PFSK-1 (cell line): ENCODE measurements around the gene SGIP1.

ENCODE experiments used
- FOXP2 ChIP-seq: optimal IDR thresholded peaks from 2 replicates; pipeline ENCODE3; 2011; ENCODE audit warnings: borderline replicate concordance, control low read depth, inconsistent platforms; ENCODE audit not compliant: insufficient read depth; ENCODE audit errors: extremely low read length, extremely low read depth
- POLR2AphosphoS5 ChIP-seq: IDR thresholded peaks from 2 replicates; pipeline ENCODE4 v1.6.1; 2012; ENCODE audit warnings: low read depth, mild to moderate bottlenecking, control low read depth, low read length, moderate library complexity
- SIN3A ChIP-seq: IDR thresholded peaks from 2 replicates; pipeline ENCODE4 v1.6.1; 2012; ENCODE audit warnings: mild to moderate bottlenecking, low read length, moderate library complexity, borderline replicate concordance; ENCODE audit not compliant: insufficient read depth
- TAF1 ChIP-seq: IDR thresholded peaks from 2 replicates; pipeline ENCODE4 v1.6.1; 2012; ENCODE audit warnings: low read length, control low read depth, borderline replicate concordance; ENCODE audit not compliant: insufficient read depth
- TF ChIP-seq, protein P1 (sequence below), 2 experiments: IDR thresholded peaks; 2 replicates each; pipeline versions ENCODE4 v1.6.1 to v1.8.0; 2011 to 2012; ENCODE audit warnings: low read depth in 2 of 2, low read length in 2 of 2, control low read depth in 1 of 2, inconsistent platforms in 1 of 2, mild to moderate bottlenecking in 1 of 2, moderate library complexity in 1 of 2; ENCODE audit not compliant: insufficient read depth in 1 of 2

Gene SGIP1

DNA sequence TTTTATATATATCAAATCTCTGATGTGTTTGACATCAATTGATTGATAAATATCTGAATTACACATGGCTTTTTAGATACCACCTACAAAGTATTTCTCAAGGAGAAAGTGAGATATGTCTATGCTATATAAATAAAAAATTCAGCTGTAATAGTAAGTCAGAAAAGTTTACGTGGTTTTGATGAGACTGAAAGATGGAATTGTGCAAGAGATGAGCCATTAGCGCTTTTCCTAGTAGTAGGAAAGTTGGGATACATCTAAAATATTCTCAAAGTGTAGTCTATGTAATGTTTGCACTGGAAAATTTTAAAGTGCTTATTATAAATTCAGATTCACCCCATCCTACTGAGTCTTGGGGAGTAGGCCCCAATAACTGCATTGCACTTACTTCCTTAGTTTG lies 49.1 kb downstream of the SGIP1 start:
- TF ChIP-seq SIN3A, result no peak

DNA sequence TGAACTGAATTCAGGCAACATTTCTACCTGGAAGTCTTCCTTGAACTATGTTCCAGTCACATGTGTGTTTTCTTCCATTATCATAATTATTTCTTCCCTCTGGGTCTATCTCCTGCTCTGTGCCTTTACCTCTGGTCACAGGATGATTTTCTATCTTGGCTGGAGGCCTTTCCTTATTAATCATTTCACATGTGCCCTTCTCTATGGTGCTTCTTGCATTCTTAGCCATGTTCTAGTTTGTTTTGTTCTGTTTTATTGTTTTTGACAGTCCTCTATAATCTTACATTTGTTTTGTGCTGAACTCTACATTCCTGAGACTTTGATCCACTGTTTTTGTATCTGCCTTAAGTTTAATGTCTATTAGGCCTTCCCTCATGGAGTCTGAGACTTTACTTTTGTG lies 51.0 kb downstream of the SGIP1 start:
- TF ChIP-seq, protein P1, sequence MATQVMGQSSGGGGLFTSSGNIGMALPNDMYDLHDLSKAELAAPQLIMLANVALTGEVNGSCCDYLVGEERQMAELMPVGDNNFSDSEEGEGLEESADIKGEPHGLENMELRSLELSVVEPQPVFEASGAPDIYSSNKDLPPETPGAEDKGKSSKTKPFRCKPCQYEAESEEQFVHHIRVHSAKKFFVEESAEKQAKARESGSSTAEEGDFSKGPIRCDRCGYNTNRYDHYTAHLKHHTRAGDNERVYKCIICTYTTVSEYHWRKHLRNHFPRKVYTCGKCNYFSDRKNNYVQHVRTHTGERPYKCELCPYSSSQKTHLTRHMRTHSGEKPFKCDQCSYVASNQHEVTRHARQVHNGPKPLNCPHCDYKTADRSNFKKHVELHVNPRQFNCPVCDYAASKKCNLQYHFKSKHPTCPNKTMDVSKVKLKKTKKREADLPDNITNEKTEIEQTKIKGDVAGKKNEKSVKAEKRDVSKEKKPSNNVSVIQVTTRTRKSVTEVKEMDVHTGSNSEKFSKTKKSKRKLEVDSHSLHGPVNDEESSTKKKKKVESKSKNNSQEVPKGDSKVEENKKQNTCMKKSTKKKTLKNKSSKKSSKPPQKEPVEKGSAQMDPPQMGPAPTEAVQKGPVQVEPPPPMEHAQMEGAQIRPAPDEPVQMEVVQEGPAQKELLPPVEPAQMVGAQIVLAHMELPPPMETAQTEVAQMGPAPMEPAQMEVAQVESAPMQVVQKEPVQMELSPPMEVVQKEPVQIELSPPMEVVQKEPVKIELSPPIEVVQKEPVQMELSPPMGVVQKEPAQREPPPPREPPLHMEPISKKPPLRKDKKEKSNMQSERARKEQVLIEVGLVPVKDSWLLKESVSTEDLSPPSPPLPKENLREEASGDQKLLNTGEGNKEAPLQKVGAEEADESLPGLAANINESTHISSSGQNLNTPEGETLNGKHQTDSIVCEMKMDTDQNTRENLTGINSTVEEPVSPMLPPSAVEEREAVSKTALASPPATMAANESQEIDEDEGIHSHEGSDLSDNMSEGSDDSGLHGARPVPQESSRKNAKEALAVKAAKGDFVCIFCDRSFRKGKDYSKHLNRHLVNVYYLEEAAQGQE (IDR thresholded peaks at IDR 0.05; ENCODE audit: insufficient read depth in 1 of 2, low read depth in 2 of 2, low read length in 2 of 2), result no peak
- TF ChIP-seq SIN3A (no peak), POLR2AphosphoS5 (no peak), FOXP2 (no peak), TAF1 (no peak)

DNA sequence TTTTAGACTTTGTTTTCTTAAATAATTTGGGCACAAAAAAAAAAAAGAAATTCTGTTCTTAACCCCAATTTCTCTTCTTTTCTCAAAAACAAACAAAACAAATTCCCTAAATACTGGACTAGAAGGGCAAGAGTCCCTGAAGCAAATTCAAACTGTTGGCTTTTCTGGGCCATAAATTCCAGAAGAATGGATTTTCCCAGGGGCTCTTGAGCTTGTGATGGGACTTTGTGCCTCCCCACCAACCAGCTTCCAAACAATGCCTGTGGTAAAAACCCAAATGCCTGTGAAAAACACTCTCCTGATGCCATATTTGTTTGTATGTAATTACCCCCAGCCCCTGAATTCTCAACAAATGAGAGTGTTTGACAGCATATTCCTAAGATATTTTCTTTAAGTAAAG lies 55.4 kb downstream of the SGIP1 start:
- TF ChIP-seq, protein P1 (IDR thresholded peaks at IDR 0.05; ENCODE audit: insufficient read depth in 1 of 2, low read depth in 2 of 2, low read length in 2 of 2), result no peak
- no peak for TF ChIP-seq SIN3A

DNA sequence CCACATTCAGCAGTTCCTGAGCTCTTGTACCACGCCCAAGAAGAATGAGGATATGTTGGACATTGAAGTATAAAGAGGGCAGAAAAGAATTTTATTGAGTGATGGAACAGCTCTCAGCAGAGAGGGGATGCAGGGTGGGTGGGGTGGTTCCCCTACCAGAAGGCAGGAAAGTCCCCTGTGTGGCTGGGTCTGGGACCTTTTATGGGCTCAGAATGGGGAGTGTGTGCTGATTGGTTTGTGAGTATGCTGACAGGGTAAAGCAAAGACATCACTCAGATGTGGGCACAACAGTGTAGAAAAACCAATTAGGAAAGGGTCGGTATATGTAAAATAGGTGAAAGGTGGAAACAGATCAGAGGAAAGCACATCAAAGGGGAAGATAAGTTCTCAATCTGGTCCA lies 62.2 kb downstream of the SGIP1 start:
- TF ChIP-seq, protein P1 (IDR thresholded peaks at IDR 0.05; ENCODE audit: insufficient read depth in 1 of 2, low read depth in 2 of 2, low read length in 2 of 2), result no peak
- no peak for TF ChIP-seq FOXP2
- no peak for TF ChIP-seq POLR2AphosphoS5
- no peak for TF ChIP-seq TAF1
- no peak for TF ChIP-seq SIN3A

DNA sequence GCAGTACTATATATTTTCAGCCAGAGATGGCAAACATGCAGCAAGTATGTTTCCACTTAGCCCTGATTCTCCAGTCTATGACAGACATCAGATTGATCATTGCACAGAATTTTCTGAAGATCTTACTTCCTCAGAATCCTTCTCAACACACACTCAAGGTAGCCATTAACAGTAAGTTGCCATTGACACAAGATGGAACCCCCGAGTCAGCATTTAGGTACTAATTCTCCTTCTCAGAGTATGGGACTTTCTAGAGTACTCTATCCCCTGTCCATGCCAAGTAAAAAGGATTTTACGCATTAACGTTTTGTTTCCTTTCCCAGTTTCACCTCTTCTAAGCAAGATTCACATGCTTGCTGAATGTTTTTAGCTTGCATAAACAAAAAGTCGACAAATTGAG lies 63.5 kb downstream of the SGIP1 start:
- TF ChIP-seq POLR2AphosphoS5 (no peak), SIN3A (no peak), TAF1 (no peak), FOXP2 (no peak)
- TF ChIP-seq, protein P1 (IDR thresholded peaks at IDR 0.05; ENCODE audit: insufficient read depth in 1 of 2, low read depth in 2 of 2, low read length in 2 of 2), result no peak

DNA sequence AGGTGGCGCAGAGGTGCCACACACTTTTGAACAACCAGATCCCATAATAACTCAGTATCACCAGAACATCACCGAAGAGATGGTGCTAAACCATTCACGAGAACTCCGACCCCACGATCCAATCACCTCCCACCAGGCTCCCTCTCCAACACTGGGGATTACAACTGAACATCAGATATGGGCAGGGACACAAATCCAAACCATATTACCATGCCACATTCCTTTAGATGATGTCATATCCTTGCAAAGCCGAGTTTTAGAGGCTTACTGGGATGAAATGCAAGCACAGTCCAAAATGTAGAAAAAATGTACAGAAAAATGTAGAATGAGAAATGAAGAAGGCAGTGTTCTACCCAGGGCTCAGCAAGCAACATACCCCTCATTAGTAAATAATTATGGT lies 64.7 kb downstream of the SGIP1 start:
- no peak for TF ChIP-seq POLR2AphosphoS5
- no peak for TF ChIP-seq TAF1
- TF ChIP-seq SIN3A, result no peak

DNA sequence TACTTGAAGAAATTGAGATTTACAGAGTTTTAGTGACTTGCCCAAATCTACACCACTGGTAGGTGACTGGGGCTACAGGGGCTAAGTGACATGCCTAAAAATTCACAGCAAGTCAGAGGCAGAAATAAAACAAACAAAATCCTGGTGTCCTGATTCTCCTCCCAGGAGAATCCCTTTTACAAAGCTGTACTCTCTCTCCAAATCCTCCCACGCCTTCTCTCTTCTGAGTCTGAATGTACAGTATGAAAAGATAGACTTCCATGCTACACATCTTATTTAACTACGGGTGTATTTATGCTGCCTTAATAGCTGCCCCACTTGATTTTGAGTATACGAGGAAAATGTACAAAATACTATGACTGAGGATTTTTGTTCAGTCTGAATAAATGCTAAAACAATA lies 65.4 kb downstream of the SGIP1 start:
- TF ChIP-seq SIN3A (no peak), TAF1 (no peak), POLR2AphosphoS5 (no peak), FOXP2 (no peak)
- TF ChIP-seq, protein P1 (IDR thresholded peaks at IDR 0.05; ENCODE audit: insufficient read depth in 1 of 2, low read depth in 2 of 2, low read length in 2 of 2), result no peak
